Keratinocyte (primary cell): ENCODE results near the gene RFX2. TPM values are rescaled to one million over a fixed set of nuclear protein-coding genes. Genes with fewer than 3 reads are reported as not detected.

ENCODE experiments used
- DNase-seq: peaks from one replicate; pipeline ENCODE4 v3.0.0-alpha.2; 2011; ENCODE audit warnings: low read depth, missing footprints, low spot score
- FAIRE-seq: peaks from 2 replicates; lab custom pipeline; 2011; peaks lifted over from hg19 to GRCh38; lab: Jason Lieb, UNC
- H2AFZ ChIP-seq: 2 replicates; pipeline ENCODE4 v1.6.0; 2012; ENCODE audit warnings: low read length, control low read depth, inconsistent platforms; ENCODE audit not compliant: control insufficient read depth
- H3K27ac ChIP-seq: 2 replicates; pipeline ENCODE4 v1.5.1; 2011; ENCODE audit warnings: low read length; ENCODE audit not compliant: control insufficient read depth, insufficient read depth
- H3K27me3 ChIP-seq: 3 replicates; pipeline ENCODE4 v1.6.0; 2011; ENCODE audit warnings: low read length; ENCODE audit not compliant: control insufficient read depth, insufficient read depth; ENCODE audit errors: extremely low read depth
- H3K36me3 ChIP-seq, 2 experiments: 2 replicates in 1 of 2; 3 replicates in 1 of 2; pipeline ENCODE4 v1.5.1; 2011; ENCODE audit warnings: low read length in 2 of 2, mild to moderate bottlenecking in 1 of 2; ENCODE audit not compliant: control insufficient read depth in 2 of 2, insufficient read depth in 2 of 2; ENCODE audit errors: extremely low read depth in 1 of 2
- H3K4me1 ChIP-seq: 3 replicates; pipeline ENCODE4 v1.5.1; 2011; ENCODE audit warnings: low read length; ENCODE audit not compliant: control insufficient read depth, insufficient read depth; ENCODE audit errors: extremely low read depth
- H3K4me2 ChIP-seq: 3 replicates; pipeline ENCODE4 v1.6.0; 2011; ENCODE audit warnings: low read depth, low read length; ENCODE audit not compliant: control insufficient read depth, insufficient read depth; ENCODE audit errors: extremely low read depth
- H3K4me3 ChIP-seq, 3 experiments: fragments of 200-600 bp in 1 of 3; sonication (generic) in 1 of 3; 2 replicates in 2 of 3; 3 replicates in 1 of 3; pipeline ENCODE4 v1.5.1; 2011 to 2016; ENCODE audit warnings: low read length in 3 of 3, mild to moderate bottlenecking in 3 of 3, control low read depth in 2 of 3, inconsistent platforms in 1 of 3, low read depth in 1 of 3, mixed read lengths in 1 of 3, mixed run types in 1 of 3, moderate library complexity in 1 of 3; ENCODE audit not compliant: control insufficient read depth in 2 of 3, insufficient read depth in 2 of 3; ENCODE audit errors: extremely low read depth in 1 of 3
- H3K79me2 ChIP-seq: 2 replicates; pipeline ENCODE4 v1.6.0; 2012; ENCODE audit warnings: low read length; ENCODE audit not compliant: control insufficient read depth, insufficient read depth
- H3K9ac ChIP-seq: 3 replicates; pipeline ENCODE4 v1.6.0; 2011; ENCODE audit warnings: low read length; ENCODE audit not compliant: control insufficient read depth, insufficient read depth; ENCODE audit errors: extremely low read depth
- H3K9me1 ChIP-seq: 3 replicates; pipeline ENCODE4 v1.6.0; 2011; ENCODE audit warnings: low read length; ENCODE audit not compliant: control insufficient read depth, insufficient read depth; ENCODE audit errors: extremely low read depth
- H3K9me3 ChIP-seq: 2 replicates; pipeline ENCODE4 v1.5.1; 2012; ENCODE audit warnings: low read depth, low read length; ENCODE audit not compliant: control insufficient read depth
- H4K20me1 ChIP-seq: 3 replicates; pipeline ENCODE4 v1.6.0; 2011; ENCODE audit warnings: low read length; ENCODE audit not compliant: control insufficient read depth, insufficient read depth; ENCODE audit errors: extremely low read depth
- EZH2 ChIP-seq: IDR thresholded peaks from one replicate; pipeline ENCODE4 v1.6.1; 2012; ENCODE audit warnings: inconsistent platforms, mild to moderate bottlenecking, low read length, moderate library complexity
- dilution Hi-C: fragments of 300-500 bp; cut with MboI; formaldehyde crosslinking; loops from one replicate; pipeline ENCODE4 v1.7.0; 2020; ENCODE audit warnings: low sequenced_read_pairs; ENCODE audit not compliant: extremely low pct_ligation_motif_present
- polyA plus RNA-seq, 5 experiments: library from polyadenylated mRNA; depleted of rRNA in 3 of 5; stranded (reverse) in 3 of 5; stranded (forward) in 1 of 5; unstranded in 1 of 5; fragments of >200 nt; gene quantifications; 1 replicate in 1 of 5; 2 replicates in 3 of 5; 3 replicates in 1 of 5; pipeline versions ENCODE4 v1.2.1 to v1.2.3, GENCODE V29; 2011 to 2012; ENCODE audit warnings: missing spikeins in 2 of 5, low read depth in 1 of 5, low replicate concordance in 1 of 5
- TF ChIP-seq, protein P1 (sequence below), 3 experiments: IDR thresholded peaks in 1 of 3; conservative IDR thresholded peaks in 1 of 3; optimal IDR thresholded peaks in 1 of 3; 2 replicates in 2 of 3; 3 replicates in 1 of 3; pipeline versions ENCODE3 to v1.5.1; 2011; ENCODE audit warnings: low read length in 3 of 3, mild to moderate bottlenecking in 3 of 3, moderate library complexity in 2 of 3, control low read depth in 1 of 3, inconsistent platforms in 1 of 3; ENCODE audit not compliant: insufficient read depth in 2 of 3; ENCODE audit errors: extremely low read depth in 1 of 3

The RFX2 gene
- polyA plus RNA-seq, 1 donor (not counting 4 experiments of a cell fraction or from before 2014, with no cell fraction given): 5.8 TPM

DNA sequence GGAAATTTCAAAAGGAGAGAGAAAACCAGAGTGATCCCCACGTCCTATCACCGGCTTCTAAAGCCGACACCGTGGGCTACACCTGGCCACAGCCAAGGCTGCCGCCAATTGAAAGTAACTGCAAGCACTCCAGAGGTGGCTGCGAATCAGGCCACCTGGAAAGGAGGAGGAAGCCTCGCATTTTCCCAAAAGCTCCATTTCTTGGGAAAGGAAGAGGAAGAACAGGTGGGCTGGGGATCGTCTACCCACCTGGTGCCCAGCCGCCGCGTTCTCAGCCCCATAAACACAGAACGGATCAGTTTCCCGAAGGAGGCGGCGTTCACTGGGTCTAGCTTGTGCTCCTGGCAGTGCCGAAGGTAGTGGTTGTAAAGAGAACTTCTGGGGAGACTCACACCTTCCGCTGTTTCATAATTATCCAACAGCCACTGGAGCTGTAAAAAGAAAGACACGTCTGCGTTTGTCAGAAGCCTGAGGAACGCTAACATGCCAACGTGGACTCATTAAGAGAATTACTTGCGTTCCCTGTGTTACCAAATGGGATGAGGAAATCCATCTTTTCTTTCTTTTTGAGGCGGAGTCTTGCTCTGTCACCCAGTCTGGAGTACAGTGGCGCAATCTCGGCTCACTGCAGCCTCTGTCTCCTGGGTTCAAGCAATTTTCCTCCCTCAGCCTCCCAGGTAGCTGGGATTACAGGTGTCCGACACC lies 94.3 kb downstream of the RFX2 start:
- Histone ChIP-seq H3K9me3 (no peaks in the 10 kb centered on the region), H3K27ac (no peak overlapping the region), H3K9me1 (no peaks in the 10 kb centered on the region), H3K79me2 (no peaks in the 10 kb centered on the region), H3K9ac (no peak overlapping the region), H3K4me2 (no peak overlapping the region), H3K4me3 (no peak overlapping the region), H3K4me1 (no peaks in the 10 kb centered on the region), H3K36me3 (peaks cover 9 to 15% of the 10 kb centered on the region in 2 experiments), H3K27me3 (no peaks in the 10 kb centered on the region), H4K20me1 (no peaks in the 10 kb centered on the region), H2AFZ (no peak overlapping the region)
- no peak for FAIRE-seq
- DNase-seq: no peak
- dilution Hi-C loops: no loop called here
- TF ChIP-seq, protein P1, sequence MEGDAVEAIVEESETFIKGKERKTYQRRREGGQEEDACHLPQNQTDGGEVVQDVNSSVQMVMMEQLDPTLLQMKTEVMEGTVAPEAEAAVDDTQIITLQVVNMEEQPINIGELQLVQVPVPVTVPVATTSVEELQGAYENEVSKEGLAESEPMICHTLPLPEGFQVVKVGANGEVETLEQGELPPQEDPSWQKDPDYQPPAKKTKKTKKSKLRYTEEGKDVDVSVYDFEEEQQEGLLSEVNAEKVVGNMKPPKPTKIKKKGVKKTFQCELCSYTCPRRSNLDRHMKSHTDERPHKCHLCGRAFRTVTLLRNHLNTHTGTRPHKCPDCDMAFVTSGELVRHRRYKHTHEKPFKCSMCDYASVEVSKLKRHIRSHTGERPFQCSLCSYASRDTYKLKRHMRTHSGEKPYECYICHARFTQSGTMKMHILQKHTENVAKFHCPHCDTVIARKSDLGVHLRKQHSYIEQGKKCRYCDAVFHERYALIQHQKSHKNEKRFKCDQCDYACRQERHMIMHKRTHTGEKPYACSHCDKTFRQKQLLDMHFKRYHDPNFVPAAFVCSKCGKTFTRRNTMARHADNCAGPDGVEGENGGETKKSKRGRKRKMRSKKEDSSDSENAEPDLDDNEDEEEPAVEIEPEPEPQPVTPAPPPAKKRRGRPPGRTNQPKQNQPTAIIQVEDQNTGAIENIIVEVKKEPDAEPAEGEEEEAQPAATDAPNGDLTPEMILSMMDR (optimal IDR thresholded peaks at IDR 0.05 in 1 of 3, IDR thresholded peaks at IDR 0.05 in 1 of 3, conservative IDR thresholded peaks at IDR 0.05 in 1 of 3; ENCODE audit: extremely low read depth in 1 of 3, insufficient read depth in 2 of 3, low read length in 3 of 3): no peak
- no peak for TF ChIP-seq EZH2

DNA sequence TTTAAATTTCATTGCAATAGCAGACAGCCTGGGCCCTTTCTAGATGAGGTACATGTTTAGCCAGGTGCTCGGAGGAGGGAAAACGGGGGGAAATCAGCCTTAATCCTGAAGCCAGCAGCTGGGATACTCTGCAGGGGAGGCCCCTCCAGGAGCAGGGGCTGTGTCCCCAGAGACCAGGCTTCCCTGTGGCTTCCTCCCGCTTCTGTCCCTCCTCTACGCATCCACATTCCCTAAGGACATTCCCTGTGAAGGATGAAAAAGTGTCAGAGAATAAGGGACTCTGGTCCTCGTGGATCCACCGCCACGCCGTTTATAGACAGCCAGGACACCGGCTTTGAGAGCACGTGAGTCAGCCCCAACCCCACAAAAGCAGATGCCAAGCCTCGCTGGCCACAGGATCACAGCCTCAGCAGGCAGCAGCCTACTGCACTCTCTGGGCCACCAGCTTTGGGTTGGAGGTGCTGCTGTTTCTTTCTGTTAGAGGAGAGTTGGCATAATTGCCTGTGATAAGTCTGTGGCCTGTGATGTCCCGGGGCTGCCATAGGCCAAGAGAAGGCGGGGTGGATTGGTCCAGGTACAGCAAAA lies 95.7 kb downstream of the RFX2 start:
- Histone ChIP-seq H3K9me3 (no peaks in the 10 kb centered on the region), H3K4me3 (no peak overlapping the region), H3K79me2 (no peaks in the 10 kb centered on the region), H3K4me1 (no peaks in the 10 kb centered on the region), H4K20me1 (no peaks in the 10 kb centered on the region), H3K9me1 (no peaks in the 10 kb centered on the region), H3K27me3 (no peaks in the 10 kb centered on the region), H2AFZ (no peak overlapping the region), H3K27ac (no peak overlapping the region), H3K4me2 (no peak overlapping the region), H3K9ac (no peak overlapping the region), H3K36me3 (peaks cover 8 to 13% of the 10 kb centered on the region in 2 experiments)
- dilution Hi-C loops: no loop called here
- DNase-seq (no peak), FAIRE-seq (no peak)
- TF ChIP-seq, protein P1 (optimal IDR thresholded peaks at IDR 0.05 in 1 of 3, IDR thresholded peaks at IDR 0.05 in 1 of 3, conservative IDR thresholded peaks at IDR 0.05 in 1 of 3; ENCODE audit: extremely low read depth in 1 of 3, insufficient read depth in 2 of 3, low read length in 3 of 3): no peak
- no peak for TF ChIP-seq EZH2
